ENCODE measurements around the gene LYRM4.

- TF ChIP-seq RFX5 (IDR thresholded peaks at IDR 0.05) (no peak), CTCF (IDR thresholded peaks at IDR 0.05) (no peak), MAX (IDR thresholded peaks at IDR 0.05) (no peak), CEBPB (IDR thresholded peaks at IDR 0.05) (no peak), POLR2A (IDR thresholded peaks at IDR 0.05; ENCODE audit: low read length) (no peak), CBX2 (IDR thresholded peaks at IDR 0.05; ENCODE audit: borderline replicate concordance, low read depth) (no peak), KDM1A (IDR thresholded peaks at IDR 0.05; ENCODE audit: low read depth) (no peak), BHLHE40 (IDR thresholded peaks at IDR 0.05; ENCODE audit: low read depth, low read length) (no peak), RARB (CRISPR knock-in tag; IDR thresholded peaks at IDR 0.05) (no peak)
Measured at GRCh38 chr6:5204376-5204775, 56.4 kb downstream of the LYRM4 start.

Data from A549 (cell line).